ENCODE measurements around the gene CCDC158.

The CCDC158 gene

GRCh38 chr4:76447393-76447851 lies 26.5 kb upstream of the CCDC158 start:
- ChIA-PET CTCF (interaction anchor here (0.8 to 1.7 kb wide), 3 partner anchors 38 to 219 kb away, joined by 3 to 5 read pairs (median 3); no protein-coding TSS in a partner anchor), POLR2A (no interaction called here)
- no peak for DNase-seq (ENCODE audit: extremely low spot score)
- TF ChIP-seq CTCF (IDR thresholded peaks at IDR 0.05; ENCODE audit: control extremely low read depth, extremely low read depth, low read depth, missing control alignments), result no peak

GRCh38 chr4:76445911-76446310 lies 25.0 kb upstream of the CCDC158 start:
- POLR2A ChIA-PET, result no interaction called here
- CTCF ChIA-PET, result no interaction called here
- no peak for DNase-seq (ENCODE audit: extremely low spot score)
- TF ChIP-seq CTCF (IDR thresholded peaks at IDR 0.05; ENCODE audit: control extremely low read depth, extremely low read depth, low read depth, missing control alignments), result no peak

- CTCF ChIA-PET, result interaction anchor here (0.8 to 1.9 kb wide), 3 partner anchors 8 to 62 kb away, joined by 3 to 6 read pairs (median 3); partner anchors contain the start of gene SHROOM3
- no peak for DNase-seq (ENCODE audit: extremely low spot score)
- POLR2A ChIA-PET, result no interaction called here
- no peak for TF ChIP-seq CTCF (IDR thresholded peaks at IDR 0.05; ENCODE audit: control extremely low read depth, extremely low read depth, low read depth, missing control alignments)
Observed at GRCh38 chr4:76443376-76443775, 22.4 kb upstream of the CCDC158 start.

GRCh38 chr4:76442807-76443206 lies 21.9 kb upstream of the CCDC158 start:
- no peak for DNase-seq (ENCODE audit: extremely low spot score)
- ChIA-PET POLR2A (no interaction called here), CTCF (interaction anchor here (0.9 to 1.9 kb wide), 2 partner anchors 58 to 62 kb away, joined by 3 to 4 read pairs; no protein-coding TSS in a partner anchor)
- TF ChIP-seq CTCF (IDR thresholded peaks at IDR 0.05; ENCODE audit: control extremely low read depth, extremely low read depth, low read depth, missing control alignments), result no peak

- POLR2A ChIA-PET, result no interaction called here
- CTCF ChIA-PET, result interaction anchor here (1.2 to 1.9 kb wide), 3 partner anchors 10 to 63 kb away, joined by 3 to 6 read pairs (median 4); no protein-coding TSS in a partner anchor
- TF ChIP-seq CTCF (IDR thresholded peaks at IDR 0.05; ENCODE audit: control extremely low read depth, extremely low read depth, low read depth, missing control alignments), result no peak
- no peak for DNase-seq (ENCODE audit: extremely low spot score)
Observed at GRCh38 chr4:76441881-76442280, 20.9 kb upstream of the CCDC158 start.

GRCh38 chr4:76439491-76439890 lies 18.6 kb upstream of the CCDC158 start:
- POLR2A ChIA-PET, result no interaction called here
- CTCF ChIA-PET, result interaction anchor here (1.2 kb wide), 1 partner anchor 8 kb away, joined by 3 read pairs; no protein-coding TSS in a partner anchor

More at GRCh38 chr4:76439491-76439890, 18.6 kb upstream of the CCDC158 start:
- TF ChIP-seq CTCF (IDR thresholded peaks at IDR 0.05; ENCODE audit: control extremely low read depth, extremely low read depth, low read depth, missing control alignments), result no peak
- DNase-seq (ENCODE audit: extremely low spot score), result no peak
